ENCODE data around the gene SCN8A.
"Not testable (repeated sequence)": the region's sequence is repeated elsewhere in the genome, so short reads cannot be mapped to it uniquely, and the experiment has no call there.

SCN8A gene

DNA sequence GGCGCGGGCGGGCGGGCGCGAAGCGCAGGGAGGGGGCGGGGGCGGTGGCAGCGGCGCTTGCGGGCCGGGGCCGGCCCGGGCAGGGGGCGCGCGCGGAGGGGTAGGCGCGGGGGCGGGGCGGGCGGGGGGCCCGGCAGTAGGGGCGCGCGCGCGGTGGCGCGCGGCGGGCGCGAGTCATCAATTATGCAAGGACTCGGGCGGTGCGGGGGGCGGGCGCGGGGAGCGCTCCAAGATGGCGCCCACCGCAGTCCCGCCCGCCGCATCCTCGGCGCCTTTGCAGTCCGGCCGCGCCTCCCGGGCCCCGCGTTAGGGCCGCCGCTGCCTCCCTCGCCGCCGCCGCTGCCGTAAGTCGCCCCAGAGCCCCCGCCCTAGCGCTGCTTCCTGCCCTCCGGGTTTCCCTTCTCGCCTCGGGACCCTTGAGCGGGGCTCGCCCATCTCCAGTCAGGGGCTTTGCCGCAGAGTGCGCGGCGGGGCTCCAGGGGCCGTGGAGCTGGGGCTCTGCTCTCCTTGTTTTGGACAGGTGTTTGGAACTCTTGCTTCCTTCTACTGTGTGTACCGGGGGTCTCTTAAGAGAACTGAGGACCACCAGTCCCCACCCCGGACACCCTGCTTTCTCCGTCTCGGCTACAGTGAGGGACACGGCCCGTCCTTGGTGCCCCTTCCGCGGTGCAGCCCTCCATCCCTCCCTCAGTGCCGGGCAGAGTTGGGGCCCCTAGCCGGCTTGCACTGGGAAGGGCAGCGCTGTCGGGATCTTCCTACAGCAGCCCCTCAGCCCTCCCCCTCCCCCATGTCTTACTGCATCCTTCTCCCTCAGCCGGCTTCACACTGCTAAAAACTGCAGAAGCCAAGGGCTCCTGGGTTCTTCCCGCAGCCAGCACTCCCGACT is at the start of gene SCN8A:
SCN8A (plus strand) TSS at position 218 of the 886 bp plus-strand sequence. CDS start 71,585 bp downstream, outside the sequence.
- peak; percentile 32 for DNase-seq (ENCODE audit: low read depth)

DNA sequence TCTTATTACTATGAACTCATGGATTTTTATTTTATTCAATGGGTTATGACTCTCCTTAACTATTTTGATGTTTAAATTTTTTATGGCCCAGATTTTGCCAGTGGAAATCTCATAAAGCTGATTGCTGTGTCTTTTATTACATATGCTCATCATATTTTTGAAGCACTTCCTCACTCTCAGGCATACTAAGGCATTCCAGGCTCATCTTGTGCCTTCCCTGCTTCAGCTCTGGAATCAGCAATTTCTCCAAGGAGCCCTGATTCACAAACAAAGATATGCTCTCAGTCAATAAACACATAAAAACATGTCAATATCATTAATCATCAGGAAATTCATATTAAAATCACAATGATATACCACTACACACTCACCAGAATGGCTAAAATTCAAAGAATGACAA is 44.9 kb upstream of the SCN8A start:
- no peak for DNase-seq (ENCODE audit: low read depth)

DNA sequence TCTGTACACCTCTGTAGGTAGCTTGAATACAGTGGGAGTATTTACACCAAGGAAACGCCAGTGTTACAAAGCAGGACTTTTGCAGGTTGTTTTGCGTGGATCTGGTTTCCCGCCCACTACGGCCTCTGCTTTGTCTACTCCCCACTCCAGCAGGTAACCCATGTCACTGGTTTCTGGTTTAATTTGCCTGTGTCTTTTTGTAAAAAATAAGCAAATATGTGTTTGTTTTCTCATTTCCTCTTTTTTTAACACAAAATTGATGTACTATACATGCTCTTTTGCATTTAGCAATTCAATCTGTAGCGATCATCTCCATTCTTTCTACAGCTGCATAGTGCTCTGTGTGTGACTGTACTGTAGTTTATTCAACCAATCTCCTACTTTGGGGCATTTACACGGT is 43.4 kb upstream of the SCN8A start:
- DNase-seq (ENCODE audit: low read depth) = no peak

DNA sequence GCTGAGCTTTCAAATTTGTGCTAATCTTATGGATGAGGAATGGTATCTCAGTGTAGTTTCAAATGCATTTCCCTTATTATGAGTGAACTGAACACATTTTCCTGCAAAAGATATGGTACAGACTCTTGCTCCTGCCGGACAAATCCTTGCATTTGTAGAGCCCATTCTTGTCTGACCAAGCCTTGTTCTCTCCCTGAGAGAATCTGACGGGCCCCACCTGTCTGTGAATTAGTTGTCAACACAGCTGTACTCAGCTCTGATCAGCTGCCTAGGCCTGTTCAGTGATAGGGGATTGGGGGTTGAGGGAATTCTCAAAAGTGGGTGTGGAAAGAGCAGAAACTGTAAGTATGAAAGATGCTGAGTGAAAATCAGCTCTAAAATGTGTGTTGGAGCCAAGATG is 42.8 kb upstream of the SCN8A start:
- no peak for DNase-seq (ENCODE audit: low read depth)

DNA sequence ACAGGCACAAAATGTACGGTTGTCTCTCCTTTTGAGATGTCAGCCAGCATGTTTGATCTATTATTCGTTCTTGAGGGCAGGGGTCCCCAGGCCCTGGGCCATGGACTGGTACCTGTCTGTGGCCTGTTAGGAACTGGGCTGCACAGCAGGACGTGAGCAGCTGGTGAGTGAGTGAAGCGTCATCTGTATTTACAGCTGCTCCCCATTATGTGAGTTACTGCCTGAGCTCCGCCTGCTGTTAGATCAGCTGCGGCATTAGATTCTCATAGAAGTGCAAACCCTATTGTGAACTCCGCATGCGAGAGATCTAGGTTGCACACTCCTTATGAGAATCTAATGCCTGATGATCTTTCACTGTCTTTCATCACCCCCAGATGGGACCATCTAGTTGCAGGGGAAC is 41.4 kb upstream of the SCN8A start:
- no peak for DNase-seq (ENCODE audit: low read depth)

DNA sequence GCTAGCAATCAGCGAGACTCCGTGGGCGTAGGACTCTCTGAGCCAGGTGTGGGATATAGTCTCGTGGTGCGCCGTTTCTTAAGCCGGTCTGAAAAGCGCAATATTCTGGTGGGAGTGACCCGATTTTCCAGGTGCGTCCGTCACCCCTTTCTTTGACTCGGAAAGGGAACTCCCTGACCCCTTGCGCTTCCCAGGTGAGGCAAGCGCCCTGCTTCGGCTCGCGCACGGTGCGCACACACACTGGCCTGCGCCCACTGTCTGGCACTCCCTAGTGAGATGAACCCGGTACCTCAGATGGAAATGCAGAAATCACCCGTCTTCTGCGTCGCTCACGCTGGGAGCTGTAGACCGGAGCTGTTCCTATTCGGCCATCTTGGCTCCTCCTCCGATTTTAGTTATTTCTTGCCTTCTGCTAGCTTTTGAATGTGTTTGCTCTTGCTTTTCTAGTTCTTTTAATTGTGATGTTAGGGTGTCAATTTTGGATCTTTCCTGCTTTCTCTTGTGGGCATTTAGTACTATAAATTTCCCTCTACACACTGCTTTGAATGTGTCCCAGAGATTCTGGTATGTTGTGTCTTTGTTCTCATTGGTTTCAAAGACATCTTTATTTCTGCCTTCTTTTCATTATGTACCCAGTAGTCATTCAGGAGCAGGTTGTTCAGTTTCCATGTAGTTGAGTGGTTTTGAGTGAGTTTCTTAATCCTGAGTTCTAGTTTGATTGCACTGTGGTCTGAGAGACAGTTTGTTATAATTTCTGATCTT is 22.6 kb upstream of the SCN8A start:
- DNase-seq (ENCODE audit: low read depth) = not testable (repeated sequence)

DNA sequence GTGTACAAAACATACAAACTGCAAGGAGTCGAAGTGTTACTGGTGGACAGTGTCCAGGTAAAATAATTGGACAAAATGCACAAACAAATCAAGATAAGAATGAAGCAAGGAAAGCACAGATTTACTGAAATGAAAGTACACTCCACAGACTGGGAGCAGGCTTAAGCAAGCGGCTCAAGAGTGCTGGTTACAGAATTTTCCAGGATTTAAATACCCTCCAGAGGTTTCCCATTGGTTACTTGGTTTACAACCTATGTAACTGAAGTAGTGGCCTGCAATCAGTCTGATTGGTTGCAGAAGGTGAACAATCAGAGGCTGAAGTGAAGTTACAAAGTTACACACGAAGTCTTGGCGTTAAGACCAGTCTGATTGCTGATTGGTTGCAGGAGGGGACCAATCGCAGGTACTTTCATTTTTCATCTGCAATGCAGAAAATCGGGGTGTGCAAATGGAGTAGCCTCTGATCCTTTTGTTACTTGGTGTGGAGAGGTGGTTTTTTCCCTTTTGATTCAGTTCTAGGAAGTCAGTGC is 11.6 kb upstream of the SCN8A start:
- DNase-seq (ENCODE audit: low read depth) = no peak

DNA sequence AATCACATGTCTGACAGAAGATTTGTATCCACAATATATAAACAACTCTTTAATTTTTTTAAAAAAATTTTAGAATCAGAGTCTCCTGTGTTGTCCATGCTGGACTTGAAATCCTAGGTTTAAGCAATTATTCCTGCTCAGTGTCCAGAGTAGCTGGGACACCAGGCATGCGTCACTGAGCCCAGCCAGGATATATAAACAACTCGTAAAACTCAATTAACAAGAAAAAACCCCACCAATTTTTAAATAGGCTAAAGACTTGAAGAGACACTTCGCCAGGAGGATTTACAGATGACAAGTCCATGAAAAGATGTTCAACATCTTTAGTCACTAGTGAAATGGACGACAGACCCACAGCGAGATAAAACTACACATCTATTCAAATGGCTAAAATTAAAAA is 2.0 kb upstream of the SCN8A start:
- no peak for DNase-seq (ENCODE audit: low read depth)

DNA sequence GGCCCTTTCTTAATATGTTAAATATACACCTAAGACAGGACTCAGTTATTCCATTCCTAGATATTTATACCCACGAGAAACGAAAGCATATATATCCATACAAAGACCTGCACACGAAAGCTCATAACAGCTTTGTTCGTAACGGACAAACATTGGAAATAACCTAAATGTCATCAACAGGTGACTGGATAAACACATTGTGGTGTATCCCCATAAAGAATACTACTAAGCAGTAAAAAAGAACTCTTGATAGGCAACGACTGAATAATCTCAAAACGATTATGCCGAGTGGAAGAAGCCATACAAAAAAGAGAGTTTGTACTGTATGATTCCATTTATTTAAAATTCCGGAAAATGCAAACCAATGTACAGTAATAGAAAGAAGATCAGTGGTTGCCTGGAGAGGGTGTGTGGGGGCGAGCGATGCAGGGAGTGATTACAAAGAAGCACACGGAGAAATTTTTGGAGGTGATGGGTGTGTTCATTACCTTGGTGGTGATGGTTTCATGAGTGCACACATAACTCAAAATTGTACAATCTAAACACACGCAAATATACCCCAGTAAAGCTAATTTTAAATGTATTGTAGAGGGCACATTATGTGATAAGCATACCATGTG is 1.4 kb upstream of the SCN8A start:
- DNase-seq (ENCODE audit: low read depth) = no peak

DNA sequence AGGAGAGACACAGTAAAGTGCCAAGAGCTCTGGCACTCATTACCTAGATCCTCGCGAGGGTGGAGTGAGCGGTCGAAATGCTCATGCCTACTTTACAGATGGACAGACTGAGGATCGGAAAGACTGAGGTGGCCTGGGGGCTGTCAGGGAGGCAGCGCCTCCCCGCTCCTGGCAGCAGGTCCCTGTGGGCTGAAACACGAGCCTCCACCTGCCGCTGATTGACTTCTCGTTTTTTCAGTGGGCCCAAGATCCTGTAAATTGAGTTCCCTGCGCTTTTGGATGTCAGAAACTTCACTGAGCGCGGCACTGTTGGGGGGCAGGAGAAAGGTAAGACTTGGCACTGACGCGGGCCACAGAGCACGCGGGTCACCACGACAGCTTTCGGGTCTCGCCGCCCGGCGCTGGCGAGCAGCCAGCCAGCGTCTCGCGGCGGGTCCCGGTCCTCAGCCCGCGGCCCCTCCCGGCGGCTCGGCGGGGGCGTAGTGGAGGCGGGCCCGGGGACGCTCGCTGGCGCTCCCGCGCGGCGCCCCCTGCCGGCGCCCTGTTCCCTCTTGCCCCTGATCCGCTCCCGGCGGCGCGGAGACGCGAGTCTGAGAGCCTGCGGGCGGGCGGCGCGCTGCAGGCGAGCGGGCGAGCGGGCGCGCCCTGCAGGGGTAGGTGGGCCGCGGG is 552 bp upstream of the SCN8A start:
- DNase-seq (ENCODE audit: low read depth) = peak; percentile 60

DNA sequence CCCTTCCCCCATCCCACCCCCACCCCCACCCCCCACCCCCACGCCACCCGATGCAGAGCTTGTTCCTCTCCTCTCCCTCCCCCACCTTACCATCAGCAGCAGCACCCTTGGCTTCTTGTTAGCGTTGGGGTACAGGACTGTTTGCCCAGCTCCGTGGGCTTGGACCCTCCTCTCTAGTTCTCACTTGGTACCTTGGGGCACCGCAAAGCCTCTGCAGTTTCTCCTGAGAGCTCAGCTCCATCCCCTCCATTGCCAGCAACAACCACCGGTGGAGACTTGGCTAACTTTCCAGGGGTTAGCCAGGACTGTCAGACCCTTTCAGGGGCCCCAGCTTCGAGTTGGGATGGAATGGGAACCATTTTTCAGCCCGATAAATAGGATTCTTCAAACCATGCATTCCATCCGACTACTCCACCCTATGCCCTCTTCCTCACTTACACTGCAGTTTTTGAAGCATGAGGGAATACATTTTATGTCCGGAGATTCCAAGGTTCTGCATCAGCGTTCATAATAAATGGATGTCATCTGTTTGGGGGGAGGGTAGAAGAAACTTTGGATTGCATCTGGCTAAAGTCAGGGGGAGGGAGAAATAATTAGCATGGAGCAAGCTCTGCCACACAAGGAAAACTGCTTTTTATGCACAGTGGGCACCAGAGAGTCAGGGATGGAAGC is 1.1 kb downstream of the SCN8A start:
- peak; percentile 81 for DNase-seq (ENCODE audit: low read depth)

DNA sequence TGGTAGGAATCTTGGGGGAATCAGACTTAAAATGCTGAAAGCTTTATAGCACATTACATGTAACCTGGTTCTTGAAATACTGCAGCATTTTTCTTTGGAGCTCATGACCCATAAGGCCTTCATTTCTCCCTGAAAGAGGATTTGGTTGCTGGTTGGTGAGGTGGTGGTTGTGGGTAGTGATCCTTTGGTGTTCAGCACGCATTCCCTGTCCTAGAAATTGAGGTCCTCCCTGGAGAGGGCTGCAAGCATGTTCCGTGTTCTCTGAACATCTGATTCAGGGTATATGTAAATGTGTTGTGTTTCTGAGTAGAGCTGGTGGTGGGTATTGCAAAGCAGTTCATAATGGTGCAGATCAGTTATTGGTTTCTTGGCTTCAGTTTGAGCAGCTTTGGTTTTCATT is 2.0 kb downstream of the SCN8A start:
- no peak for DNase-seq (ENCODE audit: low read depth)

DNA sequence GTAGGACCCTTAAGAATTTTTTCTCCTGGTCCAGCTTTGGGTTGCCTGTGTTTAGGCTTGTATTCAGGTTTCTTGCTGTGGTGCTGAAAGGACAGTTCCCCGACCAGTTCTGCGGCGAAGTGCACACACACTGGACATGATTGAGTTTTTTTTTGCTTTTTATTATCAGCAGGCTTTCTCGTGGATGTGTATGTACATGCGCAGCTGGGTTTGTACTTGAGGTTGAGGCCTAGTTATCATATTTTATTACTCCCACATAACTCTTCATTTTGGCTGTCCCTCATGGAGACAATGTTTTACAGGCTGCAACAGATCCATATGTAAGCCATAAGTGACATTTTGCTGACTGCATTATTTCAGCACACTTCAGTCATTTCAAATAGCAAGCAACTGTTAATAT is 2.5 kb downstream of the SCN8A start:
- DNase-seq (ENCODE audit: low read depth) = peak; percentile 49

DNA sequence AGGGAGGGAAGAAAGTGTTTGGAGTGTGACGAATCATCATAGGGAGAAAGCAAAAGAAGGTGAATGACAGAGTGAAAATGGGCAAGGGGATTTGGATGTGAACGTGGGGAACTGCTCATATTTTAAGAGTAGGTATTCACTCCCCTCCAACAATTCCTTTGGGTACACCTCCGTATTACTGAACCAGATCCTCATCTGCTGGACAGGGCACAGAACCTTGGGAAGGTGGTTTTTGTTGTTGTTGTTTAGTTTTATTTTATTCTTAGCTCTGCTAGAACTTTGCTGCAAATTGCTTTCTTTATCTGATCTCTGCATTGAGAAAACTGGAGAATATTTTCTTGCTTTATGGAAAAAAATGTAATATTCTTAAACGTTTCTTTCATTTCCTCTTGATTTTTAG is 7.1 kb downstream of the SCN8A start:
- no peak for DNase-seq (ENCODE audit: low read depth)

DNA sequence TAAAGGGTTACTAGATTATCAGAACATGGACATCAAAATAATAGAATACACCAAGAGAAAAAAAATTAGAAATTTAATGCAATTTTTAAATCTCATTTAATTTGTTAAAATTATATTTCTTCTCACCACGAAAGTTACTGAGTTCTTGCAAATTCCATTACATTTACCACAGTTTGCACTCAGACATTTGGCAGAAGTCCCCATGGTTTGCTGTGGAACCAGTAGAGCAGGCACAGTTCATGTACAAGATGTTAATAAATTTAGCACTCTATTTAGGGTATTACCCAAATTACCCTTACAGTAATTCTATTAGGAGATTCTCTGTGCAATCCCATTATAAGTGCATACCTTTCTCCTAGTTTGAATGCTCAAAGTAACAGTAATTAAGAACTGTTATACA is 9.7 kb downstream of the SCN8A start:
- no peak for DNase-seq (ENCODE audit: low read depth)

DNA sequence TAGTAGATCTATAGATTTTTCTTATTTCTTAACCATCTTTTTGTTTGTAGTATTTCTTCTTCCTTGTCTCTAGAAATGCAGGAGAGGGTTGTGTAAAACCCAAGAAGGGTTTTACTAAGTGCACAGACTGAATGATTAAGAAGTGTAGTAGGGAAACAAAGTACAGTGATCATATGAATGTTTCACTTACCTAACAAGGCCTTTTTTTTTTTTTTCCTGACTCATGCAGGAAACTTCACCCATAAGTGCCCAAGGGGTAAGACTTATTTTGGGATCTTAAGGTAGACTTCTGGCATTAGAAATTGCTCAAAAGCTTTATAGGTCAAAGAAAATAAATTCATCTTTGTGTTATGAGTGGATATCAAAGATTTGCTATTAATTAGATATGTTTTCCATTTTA is 10.2 kb downstream of the SCN8A start:
- DNase-seq (ENCODE audit: low read depth) = no peak

DNA sequence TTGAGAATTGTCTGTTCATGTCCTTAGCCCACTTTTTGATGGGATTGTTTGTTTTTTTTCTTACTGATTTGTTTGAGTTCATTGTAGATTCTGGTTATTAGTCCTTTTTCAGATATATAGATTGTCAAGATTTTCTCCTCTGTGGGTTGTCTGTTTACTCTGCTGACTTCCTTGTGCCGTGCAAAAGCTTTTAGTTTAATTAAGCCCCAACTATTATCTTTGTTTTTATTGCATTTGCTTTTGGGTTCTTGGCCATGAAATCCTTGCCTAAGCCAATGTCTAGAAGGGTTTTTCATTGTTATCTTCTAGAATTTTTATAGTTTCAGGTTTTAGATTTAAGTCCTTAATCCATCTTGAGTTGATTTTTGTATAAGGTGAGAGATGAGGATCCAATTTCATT is 14.9 kb downstream of the SCN8A start:
- not testable (repeated sequence) for DNase-seq (ENCODE audit: low read depth)

DNA sequence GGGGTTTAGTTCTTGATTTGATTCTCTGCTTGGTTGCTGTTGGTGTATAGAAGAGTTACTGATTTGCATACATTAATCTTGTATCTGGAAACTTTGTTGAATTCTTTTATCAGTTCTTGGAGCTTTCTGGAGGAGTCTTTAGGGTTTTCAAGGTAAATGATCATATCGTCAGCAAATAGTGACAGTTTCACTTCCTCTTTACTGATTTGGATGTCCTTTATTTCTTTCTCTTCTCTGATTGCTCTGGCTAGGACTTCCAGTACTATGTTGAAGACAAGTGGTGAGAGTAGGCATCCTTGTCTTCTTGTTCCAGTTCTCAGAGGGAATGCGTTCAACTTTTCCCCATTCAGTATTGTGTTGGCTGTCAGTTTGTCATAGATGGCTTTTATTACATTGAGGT is 16.2 kb downstream of the SCN8A start:
- DNase-seq (ENCODE audit: low read depth) = not testable (repeated sequence)

DNA sequence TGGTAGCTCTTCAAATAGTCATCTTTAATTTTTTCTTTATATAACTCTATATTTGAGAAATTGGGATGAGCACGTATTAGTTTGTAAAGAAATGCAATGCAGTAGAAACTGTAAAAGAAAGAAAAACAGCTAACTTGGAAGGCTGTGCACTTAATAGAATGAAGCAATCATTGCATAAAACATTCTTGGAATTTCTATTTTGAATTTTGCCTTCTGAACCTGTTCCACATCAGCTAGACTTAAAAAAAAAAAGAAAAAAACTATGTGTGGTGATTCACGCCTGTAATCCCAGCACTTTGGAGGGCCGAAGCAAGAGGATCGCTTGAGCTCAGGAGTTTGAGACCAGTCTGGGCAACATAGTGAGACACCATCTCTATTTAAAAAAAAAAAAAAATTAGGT is 29.4 kb downstream of the SCN8A start:
- DNase-seq (ENCODE audit: low read depth) = no peak

DNA sequence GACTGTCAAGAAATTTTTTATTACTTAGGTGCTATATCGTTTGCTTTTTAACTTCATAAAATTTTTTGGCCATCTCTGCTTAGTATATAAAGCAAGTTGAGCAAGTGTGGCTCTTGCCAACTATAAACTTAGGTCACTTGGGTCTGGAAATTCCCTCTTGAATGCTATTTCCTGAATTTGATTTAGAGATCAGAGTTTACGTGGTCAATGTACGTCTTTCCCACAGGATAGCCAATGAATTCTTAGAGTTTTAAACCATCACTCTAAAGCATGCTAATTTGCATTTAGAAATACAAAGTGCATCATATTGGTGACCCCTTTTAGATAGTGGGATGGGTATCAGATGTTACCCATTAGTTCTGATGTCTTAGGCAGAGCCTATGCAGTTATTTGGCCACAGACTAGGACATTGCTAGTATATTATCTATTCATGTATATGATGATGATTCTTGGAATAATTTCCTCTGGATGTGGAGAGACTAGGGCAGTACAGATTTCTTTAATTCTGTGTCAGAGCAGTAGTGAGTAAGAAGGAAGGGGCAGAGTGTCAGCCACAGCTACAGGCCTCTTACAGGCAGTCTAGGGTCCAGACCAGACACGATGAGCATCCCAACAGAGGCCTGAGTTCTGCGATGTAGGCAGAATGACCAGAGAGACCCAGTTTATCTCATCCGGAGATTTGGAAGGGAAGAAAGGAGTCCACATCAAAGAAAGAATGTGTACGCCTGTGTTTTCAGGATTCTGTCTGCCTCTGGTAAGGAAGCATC is 30.3 kb downstream of the SCN8A start:
- no peak for DNase-seq (ENCODE audit: low read depth)

DNA sequence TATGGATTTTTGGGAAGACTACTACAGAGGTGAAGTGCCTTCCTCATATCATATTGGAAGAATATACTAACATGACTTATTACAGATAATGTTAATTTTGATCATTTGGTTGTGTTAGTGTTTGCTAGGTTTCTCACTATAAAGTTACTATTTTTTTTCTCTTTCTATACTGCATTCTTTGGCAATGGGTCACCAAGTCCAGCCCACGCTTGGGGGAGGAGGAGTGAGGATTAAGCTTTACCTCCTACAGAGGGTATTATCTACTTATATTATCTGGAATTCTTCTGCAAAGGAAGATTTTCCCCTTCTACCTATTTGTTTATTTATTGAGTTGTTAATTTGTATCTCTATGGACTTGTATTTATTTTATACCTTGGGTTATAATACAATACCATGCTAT is 31.5 kb downstream of the SCN8A start:
- DNase-seq (ENCODE audit: low read depth) = no peak
